Small intestine (tissue), 7 donors: ENCODE results near the gene SUPT20HL1. TPM values are rescaled to one million over a fixed set of nuclear protein-coding genes. Genes with fewer than 3 reads are reported as not detected.

Source experiments
- DNase-seq, 2 donors: peaks; one replicate each; pipeline versions ENCODE4 v3.0.0 to v3.0.0-alpha.2; 2013
- FAIRE-seq: peaks from 2 replicates; lab custom pipeline; 2012; peaks lifted over from hg19 to GRCh38; lab: Jason Lieb, UNC
- H3K27ac ChIP-seq, 3 donors: one replicate each; pipeline ENCODE4 v1.5.1; 2013; ENCODE audit warnings: low read length in 2 of 3, mild to moderate bottlenecking in 2 of 3, control low read depth in 1 of 3, inconsistent platforms in 1 of 3, low read depth in 1 of 3, moderate library complexity in 1 of 3
- H3K27me3 ChIP-seq, 3 donors: one replicate each; pipeline ENCODE4 v1.6.1; 2013; ENCODE audit warnings: low read length in 3 of 3, inconsistent platforms in 1 of 3; ENCODE audit not compliant: control insufficient read depth in 3 of 3, insufficient read depth in 3 of 3
- H3K36me3 ChIP-seq, 3 donors: one replicate each; pipeline ENCODE4 v1.6.1; 2013; ENCODE audit warnings: low read length in 3 of 3, inconsistent platforms in 1 of 3, low read depth in 1 of 3, mild to moderate bottlenecking in 1 of 3, moderate library complexity in 1 of 3; ENCODE audit not compliant: control insufficient read depth in 3 of 3, insufficient read depth in 2 of 3
- H3K4me1 ChIP-seq, 3 donors: one replicate each; pipeline ENCODE4 v1.6.1; 2013; ENCODE audit warnings: low read length in 2 of 3, inconsistent platforms in 1 of 3, low read depth in 1 of 3, mild to moderate bottlenecking in 1 of 3, moderate library complexity in 1 of 3; ENCODE audit not compliant: control insufficient read depth in 3 of 3, insufficient read depth in 2 of 3
- H3K4me3 ChIP-seq, 3 donors: one replicate each; pipeline ENCODE4 v1.5.1; 2013; ENCODE audit warnings: low read length in 3 of 3, control low read depth in 1 of 3, inconsistent platforms in 1 of 3, low read depth in 1 of 3, mild to moderate bottlenecking in 1 of 3, moderate library complexity in 1 of 3
- H3K9me3 ChIP-seq, 2 donors: one replicate each; pipeline ENCODE4 v1.6.1; 2013; ENCODE audit warnings: low read depth in 1 of 2, low read length in 1 of 2; ENCODE audit not compliant: control insufficient read depth in 2 of 2, insufficient read depth in 1 of 2
- WGBS, 3 donors: extraction: QIAGEN DNeasy Blood & Tissue Kit; methylation state at CpG; one replicate each; pipeline ENCODE4 v1.1.7; 2013; 5-methylcytosine and 5-hydroxymethylcytosine counted together
- polyA plus RNA-seq, 4 donors: library from polyadenylated mRNA; stranded (reverse) in 3 of 4; unstranded in 1 of 4; fragments of 200-250 nt in 3 of 4; fragments of 120-200 nt in 1 of 4; gene quantifications; one replicate each; pipeline versions ENCODE4 v1.2.1 to v1.2.3, GENCODE V29; 2013
- donor health status: healthy with polysubstance abuse.
- donor health status: control.
- donor health status: control.
- donor health status: Bipolar disorder and iron deficiency.
- donor health status: healthy.

The SUPT20HL1 gene
- polyA plus RNA-seq, 4 donors = 0.19 TPM; not detected in 3

- Histone ChIP-seq H3K4me1 (no peaks in the 10 kb centered on the region), H3K4me3 (no peak overlapping the region), H3K27me3 (no peaks in the 10 kb centered on the region), H3K9me3 (no peaks in the 10 kb centered on the region), H3K36me3 (no peaks in the 10 kb centered on the region), H3K27ac (no peak overlapping the region)
- no peak for FAIRE-seq
- no peak for DNase-seq
- 94 to 96% methylated on average over 1 of the region's 1 CpG; no CpG with 5 or more reads in 1 of the 3 donors for WGBS, 3 donors
Observed at GRCh38 chrX:24325231-24325630, 35.2 kb upstream of the SUPT20HL1 start.

GRCh38 chrX:24332878-24333277 is 27.6 kb upstream of the SUPT20HL1 start:
- H3K4me3 ChIP-seq = no peak overlapping the region
- no peaks in the 10 kb centered on the region for H3K9me3 ChIP-seq
- 68 to 83% (median 68%) methylated on average over 4 of the region's 4 CpGs for WGBS, 3 donors
- H3K36me3 ChIP-seq = no peaks in the 10 kb centered on the region
- FAIRE-seq (no peak), DNase-seq (no peak)
- no peaks in the 10 kb centered on the region for H3K4me1 ChIP-seq
- no peak overlapping the region for H3K27ac ChIP-seq
- no peaks in the 10 kb centered on the region for H3K27me3 ChIP-seq

GRCh38 chrX:24333371-24333770 is 27.1 kb upstream of the SUPT20HL1 start:
- WGBS, 3 donors = 77 to 100% (median 80%) methylated on average over 1 of the region's 1 CpG
- H3K27ac ChIP-seq = no peak overlapping the region
- no peak overlapping the region for H3K4me3 ChIP-seq
- FAIRE-seq (no peak), DNase-seq (no peak)
- H3K36me3 ChIP-seq = no peaks in the 10 kb centered on the region
- H3K9me3 ChIP-seq = no peaks in the 10 kb centered on the region
- H3K4me1 ChIP-seq = no peaks in the 10 kb centered on the region
- no peaks in the 10 kb centered on the region for H3K27me3 ChIP-seq

- Histone ChIP-seq H3K4me1 (no peaks in the 10 kb centered on the region), H3K27me3 (no peaks in the 10 kb centered on the region), H3K36me3 (no peaks in the 10 kb centered on the region), H3K9me3 (no peaks in the 10 kb centered on the region), H3K27ac (no peak overlapping the region), H3K4me3 (no peak overlapping the region)
- FAIRE-seq = no peak
- peak in 1 of 2 donors; percentile 2 for DNase-seq
Observed at GRCh38 chrX:24334461-24334860, 26.0 kb upstream of the SUPT20HL1 start.

GRCh38 chrX:24335871-24336270 is 24.6 kb upstream of the SUPT20HL1 start:
- 67 to 88% (median 80%) methylated on average over 1 of the region's 1 CpG for WGBS, 3 donors
- H3K36me3 ChIP-seq = no peaks in the 10 kb centered on the region
- no peaks in the 10 kb centered on the region for H3K4me1 ChIP-seq
- DNase-seq (no peak), FAIRE-seq (no peak)
- H3K27ac ChIP-seq = no peak overlapping the region
- H3K27me3 ChIP-seq = no peaks in the 10 kb centered on the region
- H3K4me3 ChIP-seq = no peak overlapping the region
- no peaks in the 10 kb centered on the region for H3K9me3 ChIP-seq

- Histone ChIP-seq H3K27me3 (no peaks in the 10 kb centered on the region), H3K4me3 (no peak overlapping the region), H3K36me3 (no peaks in the 10 kb centered on the region), H3K27ac (no peak overlapping the region), H3K9me3 (no peaks in the 10 kb centered on the region), H3K4me1 (no peaks in the 10 kb centered on the region)
- FAIRE-seq (no peak), DNase-seq (no peak)
Observed at GRCh38 chrX:24339911-24340310, 20.5 kb upstream of the SUPT20HL1 start.

- DNase-seq (no peak), FAIRE-seq (no peak)
- 79 to 84% (median 80%) methylated on average over 2 of the region's 2 CpGs for WGBS, 3 donors
- Histone ChIP-seq H3K27me3 (no peaks in the 10 kb centered on the region), H3K9me3 (no peaks in the 10 kb centered on the region), H3K4me1 (no peaks in the 10 kb centered on the region), H3K4me3 (no peak overlapping the region), H3K36me3 (no peaks in the 10 kb centered on the region), H3K27ac (no peak overlapping the region)
Observed at GRCh38 chrX:24340501-24340900, 19.9 kb upstream of the SUPT20HL1 start.

GRCh38 chrX:24341795-24342194 is 18.6 kb upstream of the SUPT20HL1 start:
- 57 to 80% (median 58%) methylated on average over 1 of the region's 1 CpG for whole genome bisulfite sequencing, 3 donors
- Histone ChIP-seq H3K27me3 (no peaks in the 10 kb centered on the region), H3K4me1 (no peaks in the 10 kb centered on the region), H3K36me3 (no peaks in the 10 kb centered on the region), H3K4me3 (no peak overlapping the region), H3K9me3 (no peaks in the 10 kb centered on the region), H3K27ac (no peak overlapping the region)
- no peak for DNase-seq
- FAIRE-seq = no peak

- no peaks in the 10 kb centered on the region for H3K36me3 ChIP-seq
- no peak for FAIRE-seq
Observed at GRCh38 chrX:24343719-24344118, 16.7 kb upstream of the SUPT20HL1 start.

More at GRCh38 chrX:24343719-24344118, 16.7 kb upstream of the SUPT20HL1 start:
- no peak overlapping the region for H3K27ac ChIP-seq
- no peak for DNase-seq
- 73 to 88% (median 75%) methylated on average over 9 of the region's 9 CpGs for WGBS, 3 donors
- no peaks in the 10 kb centered on the region for H3K4me1 ChIP-seq
- H3K9me3 ChIP-seq = no peaks in the 10 kb centered on the region
- no peaks in the 10 kb centered on the region for H3K27me3 ChIP-seq
- no peak overlapping the region for H3K4me3 ChIP-seq
